Body of pancreas (tissue), 4 donors: Measurements from ENCODE around the gene CDX1.

Experiments used
- CTCF ChIP-seq, 7 experiments: fragments of 450-650 bp in 4 of 7; fragments of 200-600 bp in 3 of 7; sonication (generic) in 3 of 7; IDR thresholded peaks; one replicate each; pipeline ENCODE4 v1.5.1; 2016 to 2019; ENCODE audit warnings: antibody characterized with exemption in 7 of 7
- POLR2A ChIP-seq, 3 donors: fragments of 450-650 bp; IDR thresholded peaks; one replicate each; pipeline ENCODE4 v1.6.1; 2016; ENCODE audit warnings: antibody characterized with exemption in 3 of 3, mild to moderate bottlenecking in 2 of 3

- TF ChIP-seq CTCF (IDR thresholded peaks at IDR 0.05) (no peak), POLR2A (IDR thresholded peaks at IDR 0.05) (no peak)
These were observed 16.9 kb downstream of the CDX1 start for GRCh38 chr5:150183436-150183835.
